ENCODE measurements around the gene FFAR4. TPM values are rescaled to one million over a fixed set of nuclear protein-coding genes. Genes with fewer than 3 reads are reported as not detected.
A peak's percentile ranks its signal among the peaks of the same experiment; 100 is the strongest.

The FFAR4 gene
- total RNA-seq, 2 donors from 2014 or later, result 44.2 to 48.2 TPM

DNA sequence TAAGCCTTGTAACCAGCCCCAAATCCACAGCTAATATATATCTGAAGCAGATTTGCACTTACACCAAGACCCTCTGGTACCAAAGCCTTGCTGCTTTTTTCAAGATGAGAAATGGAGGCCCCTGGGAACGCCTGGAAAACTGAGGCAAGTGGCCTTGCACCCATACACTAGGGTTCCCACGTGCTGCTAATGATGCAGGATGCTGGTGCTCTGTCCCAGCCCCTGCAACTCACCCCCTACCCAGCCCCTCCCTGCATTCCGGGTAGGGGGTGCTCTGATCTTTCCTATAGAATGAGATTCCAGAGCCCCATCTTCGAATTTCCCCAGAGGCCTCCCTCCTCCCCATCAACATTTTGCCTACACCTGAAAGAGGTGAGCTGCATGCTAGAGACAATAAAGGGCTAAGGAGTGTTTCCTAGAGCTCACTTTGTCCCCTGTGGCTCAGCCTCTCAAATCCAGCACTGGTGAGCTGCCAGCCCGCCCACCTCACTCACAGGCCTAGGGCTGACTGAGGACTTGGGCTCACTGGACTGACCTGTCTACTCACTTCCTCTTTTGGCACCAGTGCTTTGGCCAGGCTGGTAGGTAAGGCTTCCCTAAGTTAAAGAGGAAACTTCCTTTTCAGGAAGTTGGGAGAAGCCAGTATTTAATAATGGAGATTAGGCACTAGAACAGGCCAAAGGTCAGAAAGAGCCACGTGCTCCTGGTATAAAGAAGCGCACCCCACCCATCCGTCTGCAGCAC lies 24.8 kb downstream of the FFAR4 start:
- peak; percentile 74 for DNase-seq
- Histone ChIP-seq H3K9ac (ENCODE audit: low read depth in 2 of 2, low read length in 2 of 2) (peak overlapping the region in 1 of 2 donors; percentile 35), H3K27me3 (no peaks in the 10 kb centered on the region), H3K4me1 (no peaks in the 10 kb centered on the region), H3K9me3 (no peaks in the 10 kb centered on the region), H3K27ac (peak overlapping the region; percentile 63), H3K36me3 (no peaks in the 10 kb centered on the region), H3K4me3 (no peak overlapping the region)
- intact Hi-C loops (cut with DNase I), result no loop called here
- no peak for TF ChIP-seq CTCF (IDR thresholded peaks at IDR 0.05)

DNA sequence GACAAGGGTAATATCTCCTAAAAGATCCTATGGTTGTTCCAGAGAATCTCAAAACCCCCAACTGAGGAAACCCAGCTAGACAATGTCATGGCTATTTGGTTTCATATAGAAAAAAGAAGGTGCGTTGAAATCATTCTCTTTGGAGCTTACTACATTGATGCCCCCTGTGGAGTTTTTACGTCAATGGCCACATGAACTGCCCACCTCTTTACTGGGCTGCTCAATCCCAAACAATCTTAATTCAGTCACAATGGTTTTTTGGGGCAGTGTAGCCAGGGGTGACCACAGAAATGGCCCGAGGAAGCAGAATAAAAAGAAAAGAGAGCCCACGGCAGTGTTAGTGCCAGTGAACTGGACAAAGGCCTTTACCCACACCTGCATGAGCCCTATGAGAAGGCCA lies 26.8 kb downstream of the FFAR4 start:
- Histone ChIP-seq H3K9ac (ENCODE audit: low read depth in 2 of 2, low read length in 2 of 2) (no peak overlapping the region), H3K4me1 (no peaks in the 10 kb centered on the region), H3K27ac (no peak overlapping the region), H3K9me3 (no peaks in the 10 kb centered on the region), H3K36me3 (no peaks in the 10 kb centered on the region), H3K4me3 (no peak overlapping the region), H3K27me3 (no peaks in the 10 kb centered on the region)
- intact Hi-C loops (cut with DNase I), result no loop called here
- DNase-seq, result no peak
- TF ChIP-seq CTCF (IDR thresholded peaks at IDR 0.05), result no peak

DNA sequence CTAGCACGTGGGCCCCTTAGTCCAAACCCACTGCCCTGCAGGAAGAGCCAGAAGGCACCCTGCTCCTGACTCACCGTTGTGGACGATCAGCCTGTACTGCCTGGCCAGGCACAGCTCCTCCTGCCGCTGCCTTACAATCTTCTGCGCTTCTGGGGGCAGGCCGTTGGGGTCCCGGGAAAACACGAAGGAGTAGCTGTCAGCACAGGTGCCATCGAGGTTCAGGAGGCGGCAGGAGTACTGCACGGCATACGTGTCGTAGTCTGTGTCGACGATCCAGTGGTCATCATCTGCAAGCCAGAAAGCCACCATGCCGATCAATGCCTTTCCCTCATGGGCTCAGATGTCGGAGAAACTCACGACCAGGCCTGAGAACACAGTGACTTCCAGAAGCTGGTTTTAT lies 27.3 kb downstream of the FFAR4 start:
- no peak for TF ChIP-seq CTCF (IDR thresholded peaks at IDR 0.05)
- no peaks in the 10 kb centered on the region for H3K4me1 ChIP-seq
- DNase-seq, result no peak
- H3K27me3 ChIP-seq, result no peaks in the 10 kb centered on the region
- H3K4me3 ChIP-seq, result no peak overlapping the region
- intact Hi-C loops (cut with DNase I), result no loop called here
- no peaks in the 10 kb centered on the region for H3K9me3 ChIP-seq
- no peaks in the 10 kb centered on the region for H3K36me3 ChIP-seq
- H3K27ac ChIP-seq, result no peak overlapping the region
- H3K9ac ChIP-seq (ENCODE audit: low read depth in 2 of 2, low read length in 2 of 2), result no peak overlapping the region

DNA sequence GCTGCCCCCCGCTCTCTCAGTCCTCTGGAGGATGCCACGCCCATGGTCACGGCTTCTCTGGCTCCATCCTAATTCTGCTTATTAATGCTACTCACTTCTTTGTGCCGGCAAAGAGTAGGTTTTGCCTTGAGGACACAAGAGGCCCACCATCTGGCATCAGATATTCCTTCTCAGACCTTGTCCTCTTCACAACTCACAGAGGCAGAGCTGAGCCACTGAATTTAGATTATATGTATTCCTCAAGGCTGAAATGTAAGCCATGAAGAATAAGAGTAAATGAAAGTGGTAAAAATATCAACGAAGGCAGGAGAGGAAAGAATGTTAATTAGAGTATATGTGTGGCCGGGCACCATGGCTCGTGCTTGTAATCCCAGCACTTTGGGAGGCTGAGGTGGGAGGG lies 28.1 kb downstream of the FFAR4 start:
- Histone ChIP-seq H3K36me3 (no peaks in the 10 kb centered on the region), H3K27me3 (no peaks in the 10 kb centered on the region), H3K9ac (ENCODE audit: low read depth in 2 of 2, low read length in 2 of 2) (no peak overlapping the region), H3K4me3 (no peak overlapping the region), H3K27ac (no peak overlapping the region), H3K9me3 (no peaks in the 10 kb centered on the region), H3K4me1 (no peaks in the 10 kb centered on the region)
- intact Hi-C loops (cut with DNase I), result no loop called here
- no peak for DNase-seq
- no peak for TF ChIP-seq CTCF (IDR thresholded peaks at IDR 0.05)

DNA sequence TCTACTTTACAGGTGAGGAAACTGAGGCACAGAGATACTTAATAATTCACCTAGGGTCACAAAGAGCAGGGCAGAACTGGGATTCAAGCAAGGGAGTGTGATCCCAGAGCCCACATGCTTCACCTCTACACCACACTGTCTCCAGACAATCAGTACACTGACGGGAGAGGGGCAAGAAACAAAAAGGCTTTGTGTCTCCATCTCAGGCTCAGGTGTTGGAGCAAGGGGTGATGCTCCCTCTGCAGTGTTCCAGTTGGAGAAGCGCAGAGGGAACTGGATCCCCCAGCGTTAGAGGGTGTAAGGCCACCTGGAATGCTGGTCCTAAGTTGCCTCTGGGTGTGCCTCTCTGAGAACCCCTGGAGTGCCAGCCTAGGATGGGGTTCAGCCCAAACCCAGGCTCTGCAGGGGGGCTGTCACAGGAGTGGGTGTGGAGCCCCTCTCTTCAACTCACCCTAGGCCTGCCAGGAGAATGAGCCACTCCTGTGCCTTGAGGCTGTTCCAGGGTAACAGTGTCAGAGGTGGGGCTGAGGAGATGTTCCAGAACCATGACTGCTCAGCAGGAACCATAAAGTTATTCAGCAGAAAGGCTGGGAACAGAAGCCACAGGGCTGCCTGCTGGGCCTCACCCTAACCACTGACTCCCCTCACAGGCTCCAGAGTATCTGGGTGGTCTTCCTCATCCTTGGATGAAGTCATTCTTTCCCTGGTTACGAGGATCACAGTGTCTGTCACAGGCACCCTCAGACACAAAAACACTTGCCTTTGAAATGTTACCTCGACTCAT lies 29.1 kb downstream of the FFAR4 start:
- no peaks in the 10 kb centered on the region for H3K36me3 ChIP-seq
- no peak overlapping the region for H3K9ac ChIP-seq (ENCODE audit: low read depth in 2 of 2, low read length in 2 of 2)
- H3K27ac ChIP-seq, result no peak overlapping the region
- no peak for DNase-seq
- H3K9me3 ChIP-seq, result no peaks in the 10 kb centered on the region
- no peak for TF ChIP-seq CTCF (IDR thresholded peaks at IDR 0.05)
- H3K4me1 ChIP-seq, result no peaks in the 10 kb centered on the region
- intact Hi-C loops (cut with DNase I), result no loop called here
- no peaks in the 10 kb centered on the region for H3K27me3 ChIP-seq
- H3K4me3 ChIP-seq, result no peak overlapping the region

All from colonic mucosa (tissue), 4 donors.